GM13976 (cell line): ENCODE results near the gene AMMECR1.

ENCODE experiments used
- DNase-seq: peaks from one replicate; pipeline ENCODE4 v3.0.0; 2012; ENCODE audit warnings: low spot score
- CTCF ChIP-seq: IDR thresholded peaks from 2 replicates; pipeline ENCODE4 v1.5.1; 2012; ENCODE audit warnings: borderline replicate concordance, mild to moderate bottlenecking; ENCODE audit not compliant: insufficient read depth; ENCODE audit errors: extremely low read depth, missing control alignments, control extremely low read depth
- in situ Hi-C: fragments of 300-500 bp; cut with MboI; formaldehyde crosslinking; loops from one replicate; pipeline ENCODE4 v1.12.0; 2022; ENCODE audit warnings: low sequenced_read_pairs, mixed read lengths, inconsistent platforms; ENCODE audit not compliant: unreplicated experiment

Gene AMMECR1

GRCh38 chrX:110228453-110228852, 89.4 kb downstream of the AMMECR1 start:
- in situ Hi-C loops, result no loop called here
- DNase-seq, result no peak
- no peak for TF ChIP-seq CTCF

- in situ Hi-C loops, result no loop called here
- no peak for DNase-seq
- no peak for TF ChIP-seq CTCF
Measured at GRCh38 chrX:110226931-110227330, 91.0 kb downstream of the AMMECR1 start.

GRCh38 chrX:110224926-110225617, 92.8 kb downstream of the AMMECR1 start:
- in situ Hi-C loops, result no loop called here
- no peak for DNase-seq

GRCh38 chrX:110222497-110223257, 95.2 kb downstream of the AMMECR1 start:
- TF ChIP-seq CTCF, result no peak
- no peak for DNase-seq
- in situ Hi-C loops, result no loop called here

More at GRCh38 chrX:110224926-110225617, 92.8 kb downstream of the AMMECR1 start:
- no peak for TF ChIP-seq CTCF

- no peak for TF ChIP-seq CTCF
- in situ Hi-C loops, result no loop called here
- DNase-seq, result no peak
Measured at GRCh38 chrX:110219920-110220319, 98.0 kb downstream of the AMMECR1 start.

- in situ Hi-C loops, result no loop called here
- TF ChIP-seq CTCF, result no peak
- no peak for DNase-seq
Measured at GRCh38 chrX:110218591-110218990, 99.3 kb downstream of the AMMECR1 start.
